ENCODE measurements around the gene GCGR.

Gene GCGR

GRCh38 chr17:81803728-81804558, at the start of gene GCGR:
GCGR (plus strand) TSS chr17:81804150; CDS start chr17:81809019, 4,869 bp downstream.
- DNase-seq, result no peak

- DNase-seq, result no peak
Observed at GRCh38 chr17:81792675-81793615, 11.0 kb upstream of the GCGR start.

- DNase-seq, result no peak
Observed at GRCh38 chr17:81794074-81794476, 9.9 kb upstream of the GCGR start.

GRCh38 chr17:81794509-81794908, 9.4 kb upstream of the GCGR start:
- no peak for DNase-seq

- no peak for DNase-seq
Observed at GRCh38 chr17:81801327-81801726, 2.6 kb upstream of the GCGR start.

GRCh38 chr17:81802048-81802758, 1.7 kb upstream of the GCGR start:
- DNase-seq, result no peak

GRCh38 chr17:81802856-81803643, 900 bp upstream of the GCGR start:
- DNase-seq, result no peak

- DNase-seq, result no peak
Observed at GRCh38 chr17:81804559-81805399, 829 bp downstream of the GCGR start.

GRCh38 chr17:81805707-81806460, 1.9 kb downstream of the GCGR start:
- DNase-seq, result no peak

- DNase-seq, result no peak
Observed at GRCh38 chr17:81806461-81807209, 2.7 kb downstream of the GCGR start.

- DNase-seq, result no peak
Observed at GRCh38 chr17:81807210-81807719, 3.3 kb downstream of the GCGR start.

- peak; percentile 47 for DNase-seq
Observed at GRCh38 chr17:81807839-81808238, 3.9 kb downstream of the GCGR start.

- no peak for DNase-seq
Observed at GRCh38 chr17:81808778-81809555, 5.0 kb downstream of the GCGR start.

GRCh38 chr17:81809556-81809998, 5.6 kb downstream of the GCGR start:
- DNase-seq, result no peak

- no peak for DNase-seq
Observed at GRCh38 chr17:81810476-81810875, 6.5 kb downstream of the GCGR start.

GRCh38 chr17:81810892-81811704, 7.1 kb downstream of the GCGR start:
- DNase-seq, result no peak

GRCh38 chr17:81811705-81812570, 8.0 kb downstream of the GCGR start:
- no peak for DNase-seq
